H1 (cell line): Measurements from ENCODE around the gene FGF2. TPM values are rescaled to one million over a fixed set of nuclear protein-coding genes. Genes with fewer than 3 reads are reported as not detected.

Source experiments
- CBX8 ChIP-seq: fragments of 300-800, 300-1000 bp; sonication (generic); IDR thresholded peaks from 2 replicates; pipeline ENCODE4 v1.7.1; 2016; ENCODE audit warnings: low read depth, low read length, borderline replicate concordance
- CREB1 ChIP-seq: IDR thresholded peaks from 2 replicates; pipeline ENCODE4 v1.6.1; 2012; ENCODE audit warnings: inconsistent platforms
- RFX5 ChIP-seq: IDR thresholded peaks from 2 replicates; pipeline ENCODE4 v1.6.1; 2011; ENCODE audit warnings: low read depth, low read length, improper control_type of control experiment, borderline replicate concordance
- polyA plus RNA-seq, 7 experiments: library from polyadenylated mRNA; depleted of rRNA in 3 of 7; stranded (reverse) in 5 of 7; unstranded in 2 of 7; fragments of >200 nt in 5 of 7; fragments of 200-250 nt in 2 of 7; gene quantifications; 1 replicate in 5 of 7; 2 replicates in 1 of 7; 4 replicates in 1 of 7; pipeline versions ENCODE4 v1.2.1 to v1.2.3, GENCODE V29; 2011 to 2013; ENCODE audit warnings: missing spikeins in 2 of 7, mixed read lengths in 2 of 7
- total RNA-seq: library from RNA; stranded (reverse); fragmentation: NEBNext Ultra II Directional; extraction: Animal tissue kit (Norgen Biotek cat#: 25700); gene quantifications from 2 replicates; pipeline ENCODE4 v1.2.1, GENCODE V29; 2021
- TF ChIP-seq, protein P1 (sequence below): fragments of 300-600 bp; sonication (generic); IDR thresholded peaks from 2 replicates; pipeline ENCODE4 v1.7.1; 2012; ENCODE audit warnings: low read length, moderate library complexity, mild to moderate bottlenecking, inconsistent platforms; ENCODE audit not compliant: insufficient replicate concordance

FGF2 gene
- total and polyA plus RNA-seq, 2 of the 8 experiments (the other 6 are each of a cell fraction or from before 2014, with no cell fraction given): 23.4 to 145 TPM

DNA sequence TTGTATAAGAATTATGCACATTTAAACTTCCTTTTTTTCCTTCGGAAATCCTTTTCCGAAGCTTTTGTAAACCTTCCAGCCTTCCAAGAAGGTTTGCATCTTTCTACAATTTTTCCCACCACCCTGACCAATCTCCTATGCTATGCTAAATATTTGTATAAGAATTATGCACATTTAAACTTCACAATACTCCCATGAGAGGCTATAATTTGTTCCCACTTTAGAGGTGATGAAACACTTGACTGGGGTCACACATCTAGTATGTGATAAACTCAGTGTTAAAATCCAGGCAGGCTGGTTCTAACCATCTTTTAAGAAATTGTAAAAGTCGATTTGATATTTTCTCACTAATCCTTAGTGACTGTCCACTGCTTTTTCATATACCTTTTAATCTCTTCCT is 73.7 kb downstream of the FGF2 start (continued):
- TF ChIP-seq, protein P1, sequence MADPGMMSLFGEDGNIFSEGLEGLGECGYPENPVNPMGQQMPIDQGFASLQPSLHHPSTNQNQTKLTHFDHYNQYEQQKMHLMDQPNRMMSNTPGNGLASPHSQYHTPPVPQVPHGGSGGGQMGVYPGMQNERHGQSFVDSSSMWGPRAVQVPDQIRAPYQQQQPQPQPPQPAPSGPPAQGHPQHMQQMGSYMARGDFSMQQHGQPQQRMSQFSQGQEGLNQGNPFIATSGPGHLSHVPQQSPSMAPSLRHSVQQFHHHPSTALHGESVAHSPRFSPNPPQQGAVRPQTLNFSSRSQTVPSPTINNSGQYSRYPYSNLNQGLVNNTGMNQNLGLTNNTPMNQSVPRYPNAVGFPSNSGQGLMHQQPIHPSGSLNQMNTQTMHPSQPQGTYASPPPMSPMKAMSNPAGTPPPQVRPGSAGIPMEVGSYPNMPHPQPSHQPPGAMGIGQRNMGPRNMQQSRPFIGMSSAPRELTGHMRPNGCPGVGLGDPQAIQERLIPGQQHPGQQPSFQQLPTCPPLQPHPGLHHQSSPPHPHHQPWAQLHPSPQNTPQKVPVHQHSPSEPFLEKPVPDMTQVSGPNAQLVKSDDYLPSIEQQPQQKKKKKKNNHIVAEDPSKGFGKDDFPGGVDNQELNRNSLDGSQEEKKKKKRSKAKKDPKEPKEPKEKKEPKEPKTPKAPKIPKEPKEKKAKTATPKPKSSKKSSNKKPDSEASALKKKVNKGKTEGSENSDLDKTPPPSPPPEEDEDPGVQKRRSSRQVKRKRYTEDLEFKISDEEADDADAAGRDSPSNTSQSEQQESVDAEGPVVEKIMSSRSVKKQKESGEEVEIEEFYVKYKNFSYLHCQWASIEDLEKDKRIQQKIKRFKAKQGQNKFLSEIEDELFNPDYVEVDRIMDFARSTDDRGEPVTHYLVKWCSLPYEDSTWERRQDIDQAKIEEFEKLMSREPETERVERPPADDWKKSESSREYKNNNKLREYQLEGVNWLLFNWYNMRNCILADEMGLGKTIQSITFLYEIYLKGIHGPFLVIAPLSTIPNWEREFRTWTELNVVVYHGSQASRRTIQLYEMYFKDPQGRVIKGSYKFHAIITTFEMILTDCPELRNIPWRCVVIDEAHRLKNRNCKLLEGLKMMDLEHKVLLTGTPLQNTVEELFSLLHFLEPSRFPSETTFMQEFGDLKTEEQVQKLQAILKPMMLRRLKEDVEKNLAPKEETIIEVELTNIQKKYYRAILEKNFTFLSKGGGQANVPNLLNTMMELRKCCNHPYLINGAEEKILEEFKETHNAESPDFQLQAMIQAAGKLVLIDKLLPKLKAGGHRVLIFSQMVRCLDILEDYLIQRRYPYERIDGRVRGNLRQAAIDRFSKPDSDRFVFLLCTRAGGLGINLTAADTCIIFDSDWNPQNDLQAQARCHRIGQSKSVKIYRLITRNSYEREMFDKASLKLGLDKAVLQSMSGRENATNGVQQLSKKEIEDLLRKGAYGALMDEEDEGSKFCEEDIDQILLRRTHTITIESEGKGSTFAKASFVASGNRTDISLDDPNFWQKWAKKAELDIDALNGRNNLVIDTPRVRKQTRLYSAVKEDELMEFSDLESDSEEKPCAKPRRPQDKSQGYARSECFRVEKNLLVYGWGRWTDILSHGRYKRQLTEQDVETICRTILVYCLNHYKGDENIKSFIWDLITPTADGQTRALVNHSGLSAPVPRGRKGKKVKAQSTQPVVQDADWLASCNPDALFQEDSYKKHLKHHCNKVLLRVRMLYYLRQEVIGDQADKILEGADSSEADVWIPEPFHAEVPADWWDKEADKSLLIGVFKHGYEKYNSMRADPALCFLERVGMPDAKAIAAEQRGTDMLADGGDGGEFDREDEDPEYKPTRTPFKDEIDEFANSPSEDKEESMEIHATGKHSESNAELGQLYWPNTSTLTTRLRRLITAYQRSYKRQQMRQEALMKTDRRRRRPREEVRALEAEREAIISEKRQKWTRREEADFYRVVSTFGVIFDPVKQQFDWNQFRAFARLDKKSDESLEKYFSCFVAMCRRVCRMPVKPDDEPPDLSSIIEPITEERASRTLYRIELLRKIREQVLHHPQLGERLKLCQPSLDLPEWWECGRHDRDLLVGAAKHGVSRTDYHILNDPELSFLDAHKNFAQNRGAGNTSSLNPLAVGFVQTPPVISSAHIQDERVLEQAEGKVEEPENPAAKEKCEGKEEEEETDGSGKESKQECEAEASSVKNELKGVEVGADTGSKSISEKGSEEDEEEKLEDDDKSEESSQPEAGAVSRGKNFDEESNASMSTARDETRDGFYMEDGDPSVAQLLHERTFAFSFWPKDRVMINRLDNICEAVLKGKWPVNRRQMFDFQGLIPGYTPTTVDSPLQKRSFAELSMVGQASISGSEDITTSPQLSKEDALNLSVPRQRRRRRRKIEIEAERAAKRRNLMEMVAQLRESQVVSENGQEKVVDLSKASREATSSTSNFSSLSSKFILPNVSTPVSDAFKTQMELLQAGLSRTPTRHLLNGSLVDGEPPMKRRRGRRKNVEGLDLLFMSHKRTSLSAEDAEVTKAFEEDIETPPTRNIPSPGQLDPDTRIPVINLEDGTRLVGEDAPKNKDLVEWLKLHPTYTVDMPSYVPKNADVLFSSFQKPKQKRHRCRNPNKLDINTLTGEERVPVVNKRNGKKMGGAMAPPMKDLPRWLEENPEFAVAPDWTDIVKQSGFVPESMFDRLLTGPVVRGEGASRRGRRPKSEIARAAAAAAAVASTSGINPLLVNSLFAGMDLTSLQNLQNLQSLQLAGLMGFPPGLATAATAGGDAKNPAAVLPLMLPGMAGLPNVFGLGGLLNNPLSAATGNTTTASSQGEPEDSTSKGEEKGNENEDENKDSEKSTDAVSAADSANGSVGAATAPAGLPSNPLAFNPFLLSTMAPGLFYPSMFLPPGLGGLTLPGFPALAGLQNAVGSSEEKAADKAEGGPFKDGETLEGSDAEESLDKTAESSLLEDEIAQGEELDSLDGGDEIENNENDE: no peak
- TF ChIP-seq RFX5 (no peak), CREB1 (no peak), CBX8 (no peak)
- TF ChIP-seq, all 59 proteins: peak for 0
